ENCODE results near the gene NINL.

DNA sequence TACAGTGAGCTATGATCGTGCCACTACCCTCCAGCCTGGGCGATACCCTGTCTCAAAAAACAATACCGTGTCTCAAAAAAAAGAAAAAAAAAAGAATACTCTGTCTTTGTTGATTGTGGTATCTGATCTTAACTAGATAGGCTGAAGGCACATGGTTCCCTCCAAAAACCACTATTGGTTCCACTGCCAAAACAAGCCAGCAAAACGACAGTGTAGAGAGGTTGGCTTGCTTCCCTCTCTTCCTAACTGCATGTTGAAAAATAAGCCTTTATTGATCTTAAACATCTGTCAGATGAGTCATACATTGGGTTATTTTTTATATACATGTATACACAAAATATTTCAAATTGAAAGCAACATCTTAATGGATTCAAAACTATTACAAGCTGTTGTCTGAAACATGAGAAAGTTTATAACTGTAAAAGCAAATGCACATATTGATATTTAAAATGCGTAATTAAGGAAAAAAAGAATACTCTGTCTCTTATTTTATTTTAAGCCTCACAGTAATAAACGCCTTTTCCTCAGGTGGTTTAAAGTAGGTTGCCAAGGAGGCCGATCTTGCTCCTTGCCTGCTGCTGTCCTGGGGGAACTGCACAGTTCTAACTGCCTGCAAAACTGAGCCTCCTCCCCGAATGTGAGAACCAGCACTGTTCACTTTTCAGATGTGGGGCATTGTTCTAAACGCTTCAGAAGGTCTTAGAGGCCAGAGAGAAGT lies 7.0 kb upstream of the NINL start:
- TF ChIP-seq, protein P1, sequence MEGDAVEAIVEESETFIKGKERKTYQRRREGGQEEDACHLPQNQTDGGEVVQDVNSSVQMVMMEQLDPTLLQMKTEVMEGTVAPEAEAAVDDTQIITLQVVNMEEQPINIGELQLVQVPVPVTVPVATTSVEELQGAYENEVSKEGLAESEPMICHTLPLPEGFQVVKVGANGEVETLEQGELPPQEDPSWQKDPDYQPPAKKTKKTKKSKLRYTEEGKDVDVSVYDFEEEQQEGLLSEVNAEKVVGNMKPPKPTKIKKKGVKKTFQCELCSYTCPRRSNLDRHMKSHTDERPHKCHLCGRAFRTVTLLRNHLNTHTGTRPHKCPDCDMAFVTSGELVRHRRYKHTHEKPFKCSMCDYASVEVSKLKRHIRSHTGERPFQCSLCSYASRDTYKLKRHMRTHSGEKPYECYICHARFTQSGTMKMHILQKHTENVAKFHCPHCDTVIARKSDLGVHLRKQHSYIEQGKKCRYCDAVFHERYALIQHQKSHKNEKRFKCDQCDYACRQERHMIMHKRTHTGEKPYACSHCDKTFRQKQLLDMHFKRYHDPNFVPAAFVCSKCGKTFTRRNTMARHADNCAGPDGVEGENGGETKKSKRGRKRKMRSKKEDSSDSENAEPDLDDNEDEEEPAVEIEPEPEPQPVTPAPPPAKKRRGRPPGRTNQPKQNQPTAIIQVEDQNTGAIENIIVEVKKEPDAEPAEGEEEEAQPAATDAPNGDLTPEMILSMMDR (IDR thresholded peaks at IDR 0.05) = no peak
- TF ChIP-seq POLR2A (IDR thresholded peaks at IDR 0.05) = no peak

Measured in right lobe of liver (tissue), 4 donors.